Stimulated activated memory B cell treated with anti-CD40 and anti-IgM and Interleukin-4, amounts not matched to agents 10 μg/mL and 1 μg/mL and 100 μg/mL, for 72 hours (primary cell): ENCODE measurements around the gene CEP41.
A peak's percentile ranks its signal among the peaks of the same experiment; 100 is the strongest.

ENCODE experiments used
- ATAC-seq: fragments of 150-1000 bp; cut with Tn5 transposase; 2 replicates; pipeline ENCODE4 v1.10.0; 2021
- H3K27ac Mint-ChIP-seq: one replicate; pipeline ENCODE4 v1.8.0; 2022; ENCODE audit warnings: mild to moderate bottlenecking, mixed read lengths
- H3K27me3 Mint-ChIP-seq: one replicate; pipeline ENCODE4 v1.8.0; 2022; ENCODE audit warnings: mixed read lengths
- H3K36me3 Mint-ChIP-seq: one replicate; pipeline ENCODE4 v1.8.0; 2022; ENCODE audit warnings: mixed read lengths
- H3K4me1 Mint-ChIP-seq: one replicate; pipeline ENCODE4 v1.8.0; 2022; ENCODE audit warnings: mixed read lengths
- H3K4me3 Mint-ChIP-seq: one replicate; pipeline ENCODE4 v1.8.0; 2022; ENCODE audit warnings: mild to moderate bottlenecking, moderate library complexity, mixed read lengths
- H3K9me3 Mint-ChIP-seq: one replicate; pipeline ENCODE4 v1.8.0; 2022; ENCODE audit warnings: mixed read lengths

The CEP41 gene

DNA sequence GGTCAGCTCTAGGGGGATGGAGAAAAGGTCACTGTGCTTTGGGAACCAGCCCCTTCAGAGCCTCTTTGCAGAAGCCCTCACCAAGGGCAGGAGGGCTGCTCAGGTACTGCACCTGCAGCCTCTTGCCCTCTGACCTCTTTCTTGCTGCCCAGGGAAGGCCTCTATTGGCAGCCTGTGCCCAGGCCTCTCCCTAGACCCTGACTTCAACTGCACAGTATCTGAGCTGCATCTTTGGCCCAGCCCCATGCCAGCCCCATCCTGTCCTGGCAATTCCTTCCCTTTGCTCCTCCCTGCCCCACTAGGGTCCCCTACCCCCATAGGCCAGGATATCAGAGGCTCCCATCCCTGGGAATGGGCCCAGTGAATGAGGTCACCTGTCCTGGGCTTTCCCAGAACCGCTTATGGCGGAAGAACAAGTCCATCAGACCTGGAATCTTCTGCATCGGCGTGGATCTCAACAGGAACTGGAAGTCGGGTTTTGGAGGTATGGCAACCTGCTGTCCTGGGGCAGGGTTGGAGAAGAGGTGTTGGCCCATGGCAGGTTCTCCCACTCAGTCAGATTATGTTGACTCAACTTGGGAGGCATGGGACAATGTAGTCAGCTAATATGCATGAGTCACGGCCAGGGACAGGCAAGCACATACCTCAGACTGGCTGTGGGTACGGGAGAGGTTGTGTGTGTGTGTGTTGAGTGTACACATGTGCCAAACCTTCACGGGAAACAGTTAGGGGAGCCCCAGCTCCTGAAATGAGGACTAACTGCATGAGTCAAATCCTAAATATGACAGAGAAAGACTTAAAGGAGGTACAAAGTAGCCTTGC is 77.6 kb downstream of the CEP41 start:
- Mint-ChIP-seq H3K4me3 (no peak overlapping the region), H3K4me1 (no peaks in the 10 kb centered on the region), H3K36me3 (no peaks in the 10 kb centered on the region), H3K27ac (no peak overlapping the region), H3K27me3 (peaks cover 23% of the 10 kb centered on the region), H3K9me3 (peaks cover 13% of the 10 kb centered on the region)
- ATAC-seq: peak; percentile 44

DNA sequence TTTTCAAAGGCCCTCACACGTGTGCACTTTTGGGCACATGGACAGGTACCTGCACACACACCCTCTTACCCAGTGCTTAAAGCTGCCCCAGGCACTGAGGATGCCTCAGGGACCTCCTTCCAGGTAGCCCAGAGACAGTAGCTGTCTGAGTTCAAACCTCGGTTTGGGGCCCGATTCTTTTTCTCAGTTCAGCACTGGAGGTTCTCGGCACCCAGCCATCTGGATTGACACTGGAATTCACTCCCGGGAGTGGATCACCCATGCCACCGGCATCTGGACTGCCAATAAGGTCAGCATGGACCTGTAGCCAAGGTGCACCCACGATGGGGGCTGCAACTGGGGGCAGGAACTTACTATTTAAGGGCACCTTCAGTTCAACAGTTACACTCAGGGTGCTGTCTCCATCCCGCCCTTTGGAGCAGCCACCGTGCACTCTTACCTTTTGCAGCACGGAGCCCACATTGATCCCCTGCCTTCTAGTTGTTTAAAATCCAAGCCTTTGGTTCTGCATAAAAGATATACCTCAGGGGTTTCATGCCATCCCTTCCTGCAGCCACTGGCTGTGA is 78.5 kb downstream of the CEP41 start:
- ATAC-seq: no peak
- Mint-ChIP-seq H3K27me3 (peaks cover 23% of the 10 kb centered on the region), H3K36me3 (no peaks in the 10 kb centered on the region), H3K4me1 (no peaks in the 10 kb centered on the region), H3K4me3 (no peak overlapping the region), H3K9me3 (peaks cover 13% of the 10 kb centered on the region), H3K27ac (no peak overlapping the region)

DNA sequence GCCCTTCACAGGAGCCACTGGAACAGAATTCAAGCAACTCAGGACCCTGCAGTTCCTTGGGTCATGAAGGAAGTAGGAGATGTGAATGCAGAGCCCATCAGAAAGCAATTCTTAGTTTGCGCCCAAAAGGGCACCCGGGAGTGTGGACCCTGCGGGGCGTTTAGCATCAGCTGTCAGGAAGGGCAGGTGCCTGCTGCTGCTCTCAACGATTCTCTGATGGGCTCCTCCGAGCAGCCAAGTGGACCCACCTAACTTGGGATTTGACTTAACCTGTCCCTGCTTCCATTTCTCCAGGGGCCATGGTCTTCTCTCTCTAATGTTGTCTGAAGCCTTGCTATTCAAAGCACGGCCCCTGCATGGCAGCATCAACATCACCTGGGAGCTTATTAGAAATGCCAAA is 79.1 kb downstream of the CEP41 start:
- ATAC-seq: no peak
- no peaks in the 10 kb centered on the region for H3K36me3 Mint-ChIP-seq
- H3K4me1 Mint-ChIP-seq: no peaks in the 10 kb centered on the region
- H3K9me3 Mint-ChIP-seq: peaks cover 13% of the 10 kb centered on the region
- H3K27me3 Mint-ChIP-seq: peaks cover 23% of the 10 kb centered on the region
- H3K27ac Mint-ChIP-seq: no peak overlapping the region
- no peak overlapping the region for H3K4me3 Mint-ChIP-seq

- H3K4me1 Mint-ChIP-seq: no peaks in the 10 kb centered on the region
- H3K9me3 Mint-ChIP-seq: peaks cover 13% of the 10 kb centered on the region
- ATAC-seq: no peak
- no peak overlapping the region for H3K27ac Mint-ChIP-seq
- H3K4me3 Mint-ChIP-seq: no peak overlapping the region
- H3K36me3 Mint-ChIP-seq: no peaks in the 10 kb centered on the region
- peaks cover 23% of the 10 kb centered on the region for H3K27me3 Mint-ChIP-seq
Measured at GRCh38 chr7:130360518-130360917, 80.3 kb downstream of the CEP41 start.

DNA sequence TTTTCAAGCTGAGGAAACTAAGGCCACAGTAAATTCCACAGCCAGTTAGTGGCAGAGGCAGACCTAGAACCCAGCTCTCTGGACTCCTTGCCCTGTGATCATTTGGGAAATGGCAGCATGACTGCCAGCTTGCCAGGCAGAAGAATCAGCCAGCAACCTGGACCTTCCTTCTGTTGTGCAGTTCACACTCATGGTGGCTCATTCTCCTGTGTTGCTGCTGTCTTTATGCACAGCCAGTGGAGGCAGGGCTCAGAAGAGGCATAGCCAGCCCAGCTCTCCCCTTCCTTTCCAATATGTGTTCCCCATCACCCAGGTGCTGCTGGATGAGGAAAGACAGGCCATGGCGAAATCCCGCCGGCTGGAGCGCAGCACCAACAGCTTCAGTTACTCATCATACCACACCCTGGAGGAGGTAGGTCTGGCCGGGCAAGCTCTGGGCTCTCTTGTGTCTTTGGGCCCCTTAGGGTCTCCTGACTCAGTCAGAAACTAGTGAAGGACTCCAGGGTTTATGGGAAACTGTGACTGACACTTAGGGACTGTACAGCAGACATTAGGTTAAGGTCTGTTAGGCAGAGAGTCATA is 81.4 kb downstream of the CEP41 start:
- Mint-ChIP-seq H3K27me3 (peaks cover 23% of the 10 kb centered on the region), H3K4me1 (no peaks in the 10 kb centered on the region), H3K27ac (no peak overlapping the region), H3K4me3 (no peak overlapping the region), H3K36me3 (no peaks in the 10 kb centered on the region), H3K9me3 (peaks cover 13% of the 10 kb centered on the region)
- no peak for ATAC-seq

DNA sequence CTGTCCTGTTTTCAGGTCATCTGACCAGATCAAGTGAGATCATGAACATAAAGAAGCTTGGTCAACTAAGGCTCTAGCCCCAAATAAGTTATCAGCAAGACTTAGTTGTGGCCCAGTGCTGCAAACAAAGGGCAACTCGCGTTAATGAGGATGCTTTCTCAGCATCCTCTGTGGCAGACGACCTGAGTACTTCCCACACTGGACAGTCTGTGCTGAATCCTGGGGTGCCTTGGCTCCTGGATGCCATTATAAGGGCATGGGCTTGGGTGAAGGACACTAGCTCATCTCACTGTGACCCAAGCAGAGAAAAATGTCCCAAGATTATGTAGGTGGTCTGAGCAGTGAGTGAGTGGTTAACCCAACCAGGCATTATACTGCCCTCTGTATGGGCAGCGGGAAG is 82.3 kb downstream of the CEP41 start:
- Mint-ChIP-seq H3K36me3 (no peaks in the 10 kb centered on the region), H3K4me3 (no peak overlapping the region), H3K4me1 (no peaks in the 10 kb centered on the region), H3K9me3 (peaks cover 13% of the 10 kb centered on the region), H3K27me3 (peaks cover 20% of the 10 kb centered on the region), H3K27ac (no peak overlapping the region)
- no peak for ATAC-seq

DNA sequence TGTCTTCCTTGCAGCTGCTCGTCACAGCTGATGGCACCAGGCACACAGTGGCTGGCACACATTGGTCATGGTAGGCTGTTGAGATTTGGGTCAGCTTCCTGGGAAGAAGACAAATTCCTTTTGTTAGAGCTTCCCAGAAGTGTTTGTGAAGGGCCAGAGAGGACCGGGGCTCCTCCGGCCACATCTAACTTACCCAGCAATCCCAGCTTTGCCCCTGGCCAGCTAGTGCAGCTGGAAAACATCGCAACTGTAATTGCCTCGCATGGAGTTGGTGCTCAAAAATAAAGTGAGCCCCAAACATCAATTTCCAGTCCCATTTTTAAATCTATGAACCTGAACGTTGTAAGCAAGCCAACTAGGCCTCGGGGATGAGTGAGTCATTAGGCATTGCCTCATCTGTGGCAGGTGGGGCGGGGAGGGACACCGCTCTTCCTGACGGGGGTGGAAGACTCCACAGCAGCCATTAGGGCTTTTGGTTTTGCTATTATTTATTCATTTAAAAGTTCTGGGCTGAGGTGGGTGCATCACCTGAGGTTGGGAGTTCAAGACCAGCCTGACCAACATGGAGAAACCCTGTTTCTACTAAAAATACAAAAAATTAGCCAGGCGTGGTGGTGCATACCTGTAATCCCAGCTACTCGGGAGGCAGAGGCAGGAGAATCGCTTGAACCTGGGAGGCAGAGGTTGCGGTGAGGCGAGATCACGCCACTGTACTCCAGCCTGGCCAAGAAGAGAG is 83.8 kb downstream of the CEP41 start:
- ATAC-seq: no peak
- no peak overlapping the region for H3K27ac Mint-ChIP-seq
- no peaks in the 10 kb centered on the region for H3K36me3 Mint-ChIP-seq
- peaks cover 13% of the 10 kb centered on the region for H3K9me3 Mint-ChIP-seq
- no peak overlapping the region for H3K4me3 Mint-ChIP-seq
- peaks cover 9% of the 10 kb centered on the region for H3K27me3 Mint-ChIP-seq
- no peaks in the 10 kb centered on the region for H3K4me1 Mint-ChIP-seq

- H3K27ac Mint-ChIP-seq: no peak overlapping the region
- H3K9me3 Mint-ChIP-seq: peaks cover 13% of the 10 kb centered on the region
- no peak overlapping the region for H3K4me3 Mint-ChIP-seq
- peaks cover 11% of the 10 kb centered on the region for H3K27me3 Mint-ChIP-seq
- H3K4me1 Mint-ChIP-seq: no peaks in the 10 kb centered on the region
- ATAC-seq: no peak
- H3K36me3 Mint-ChIP-seq: no peaks in the 10 kb centered on the region
Measured at GRCh38 chr7:130356121-130356875, 84.5 kb downstream of the CEP41 start.

GRCh38 chr7:130353196-130353595 is 87.6 kb downstream of the CEP41 start:
- Mint-ChIP-seq H3K9me3 (no peaks in the 10 kb centered on the region), H3K4me1 (no peaks in the 10 kb centered on the region), H3K27me3 (peaks cover 30% of the 10 kb centered on the region), H3K4me3 (no peak overlapping the region), H3K36me3 (no peaks in the 10 kb centered on the region), H3K27ac (no peak overlapping the region)
- no peak for ATAC-seq

- Mint-ChIP-seq H3K4me3 (no peak overlapping the region), H3K4me1 (no peaks in the 10 kb centered on the region)
- ATAC-seq: no peak
Measured at GRCh38 chr7:130352194-130353074, 88.4 kb downstream of the CEP41 start.

DNA sequence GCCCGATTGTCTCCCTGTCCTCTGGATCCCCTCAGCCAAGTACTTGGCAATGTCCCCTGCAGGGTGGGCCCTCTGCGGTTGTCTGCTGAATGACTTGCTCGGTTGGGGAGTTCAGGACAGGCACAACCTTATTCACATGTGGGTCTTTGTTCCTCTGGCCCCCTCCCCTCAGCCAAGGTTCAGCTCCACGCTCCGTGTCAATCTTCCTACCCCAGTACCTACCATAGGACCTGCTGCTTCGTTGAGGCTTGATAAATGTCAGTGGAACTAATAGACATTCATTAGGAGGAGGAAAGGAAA is 89.1 kb downstream of the CEP41 start:
- no peaks in the 10 kb centered on the region for H3K4me1 Mint-ChIP-seq
- peaks cover 44% of the 10 kb centered on the region for H3K27me3 Mint-ChIP-seq
- ATAC-seq: no peak
- no peak overlapping the region for H3K27ac Mint-ChIP-seq
- H3K4me3 Mint-ChIP-seq: no peak overlapping the region
- H3K36me3 Mint-ChIP-seq: no peaks in the 10 kb centered on the region
- no peaks in the 10 kb centered on the region for H3K9me3 Mint-ChIP-seq

More at GRCh38 chr7:130352194-130353074, 88.4 kb downstream of the CEP41 start:
- no peak overlapping the region for H3K27ac Mint-ChIP-seq
- H3K9me3 Mint-ChIP-seq: no peaks in the 10 kb centered on the region
- no peaks in the 10 kb centered on the region for H3K36me3 Mint-ChIP-seq
- H3K27me3 Mint-ChIP-seq: peaks cover 38% of the 10 kb centered on the region

DNA sequence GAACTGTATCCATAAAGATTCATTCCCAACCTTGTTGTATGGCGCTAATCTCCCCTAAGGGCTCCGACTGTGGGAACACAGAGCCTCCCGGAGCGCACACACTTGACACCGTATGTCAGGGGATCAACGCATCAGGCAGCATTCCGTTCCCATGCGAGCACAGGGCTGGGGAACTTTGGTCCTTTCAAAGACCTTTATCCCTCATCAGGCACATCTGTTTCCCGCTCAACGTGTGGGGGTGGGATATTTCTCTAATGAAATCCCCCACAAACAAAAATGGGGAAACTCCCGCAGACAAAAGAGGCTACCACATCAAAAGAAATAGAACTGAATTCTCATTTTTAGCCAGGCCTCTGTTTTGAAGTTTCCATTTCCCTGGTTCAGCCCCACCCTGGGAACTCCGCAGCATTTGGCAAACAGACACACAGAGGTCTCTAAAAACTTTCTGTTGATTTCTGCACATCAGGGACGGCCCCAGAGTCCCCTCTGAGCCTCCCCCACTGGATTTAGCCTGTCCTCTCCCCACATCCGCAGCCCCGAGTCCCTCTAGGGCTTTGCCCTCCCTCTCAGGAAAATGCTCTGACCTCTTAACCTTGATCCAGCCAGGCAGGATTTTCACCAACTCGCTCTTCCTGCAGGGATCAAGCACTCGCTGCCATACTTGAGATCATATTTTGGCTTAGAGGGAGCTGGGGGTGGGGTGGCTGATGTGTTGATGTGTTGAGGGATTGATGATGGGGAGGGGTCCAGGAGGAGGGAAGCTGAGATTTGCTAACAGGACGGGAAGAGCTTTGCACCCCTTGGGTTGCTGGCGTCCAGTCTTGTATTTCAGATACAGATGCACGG is 89.6 kb downstream of the CEP41 start:
- Mint-ChIP-seq H3K4me1 (no peaks in the 10 kb centered on the region), H3K4me3 (no peak overlapping the region), H3K36me3 (no peaks in the 10 kb centered on the region), H3K27ac (no peak overlapping the region), H3K9me3 (no peaks in the 10 kb centered on the region), H3K27me3 (peaks cover 44% of the 10 kb centered on the region)
- ATAC-seq: peak; percentile 14

GRCh38 chr7:130349911-130350782 is 90.7 kb downstream of the CEP41 start:
- Mint-ChIP-seq H3K9me3 (no peaks in the 10 kb centered on the region), H3K27ac (no peak overlapping the region), H3K36me3 (no peaks in the 10 kb centered on the region), H3K4me3 (no peak overlapping the region), H3K4me1 (no peaks in the 10 kb centered on the region), H3K27me3 (peaks cover 44% of the 10 kb centered on the region)
- ATAC-seq: peak; percentile 14
